ENCODE data around the gene MTO1. TPM values are rescaled to one million over a fixed set of nuclear protein-coding genes. Genes with fewer than 3 reads are reported as not detected.
"Not testable (repeated sequence)": the region's sequence is repeated elsewhere in the genome, so short reads cannot be mapped to it uniquely, and the experiment has no call there.

MTO1 gene
- total RNA-seq, 4 donors from 2014 or later, result 29.2 to 115 (median 43.0) TPM

DNA sequence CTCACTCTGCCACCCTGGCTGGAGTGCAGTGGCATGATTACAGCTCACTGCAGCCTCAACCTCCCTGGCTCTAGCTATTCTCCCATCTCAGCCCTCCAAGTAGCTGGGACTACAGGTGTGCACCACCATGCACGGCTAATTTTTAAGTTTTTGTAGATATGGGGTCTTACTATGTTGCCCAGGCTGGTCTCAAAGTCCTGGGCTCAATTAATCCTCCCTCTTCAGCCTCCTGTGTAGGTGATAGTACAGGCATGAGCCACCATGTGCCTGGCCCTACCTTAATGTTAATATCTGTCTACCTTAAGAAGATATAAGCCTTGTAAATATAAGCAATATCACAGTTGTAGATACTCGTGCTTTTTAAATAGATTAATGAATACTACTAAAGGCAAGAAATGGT, 42.6 kb downstream of the MTO1 start:
- no peak for DNase-seq
- no peak overlapping the region for H3K27ac ChIP-seq
- no peaks in the 10 kb centered on the region for H3K27me3 ChIP-seq
- H3K4me3 ChIP-seq, result no peak overlapping the region
- no peaks in the 10 kb centered on the region for H3K9me3 ChIP-seq
- H3K4me1 ChIP-seq, result no peaks in the 10 kb centered on the region
- peaks cover 0 to 44% (median 0%) of the 10 kb centered on the region in 3 donors for H3K36me3 ChIP-seq
- TF ChIP-seq POLR2A (IDR thresholded peaks at IDR 0.05), result no peak
- TF ChIP-seq, protein P1, sequence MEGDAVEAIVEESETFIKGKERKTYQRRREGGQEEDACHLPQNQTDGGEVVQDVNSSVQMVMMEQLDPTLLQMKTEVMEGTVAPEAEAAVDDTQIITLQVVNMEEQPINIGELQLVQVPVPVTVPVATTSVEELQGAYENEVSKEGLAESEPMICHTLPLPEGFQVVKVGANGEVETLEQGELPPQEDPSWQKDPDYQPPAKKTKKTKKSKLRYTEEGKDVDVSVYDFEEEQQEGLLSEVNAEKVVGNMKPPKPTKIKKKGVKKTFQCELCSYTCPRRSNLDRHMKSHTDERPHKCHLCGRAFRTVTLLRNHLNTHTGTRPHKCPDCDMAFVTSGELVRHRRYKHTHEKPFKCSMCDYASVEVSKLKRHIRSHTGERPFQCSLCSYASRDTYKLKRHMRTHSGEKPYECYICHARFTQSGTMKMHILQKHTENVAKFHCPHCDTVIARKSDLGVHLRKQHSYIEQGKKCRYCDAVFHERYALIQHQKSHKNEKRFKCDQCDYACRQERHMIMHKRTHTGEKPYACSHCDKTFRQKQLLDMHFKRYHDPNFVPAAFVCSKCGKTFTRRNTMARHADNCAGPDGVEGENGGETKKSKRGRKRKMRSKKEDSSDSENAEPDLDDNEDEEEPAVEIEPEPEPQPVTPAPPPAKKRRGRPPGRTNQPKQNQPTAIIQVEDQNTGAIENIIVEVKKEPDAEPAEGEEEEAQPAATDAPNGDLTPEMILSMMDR (IDR thresholded peaks at IDR 0.05), result no peak

DNA sequence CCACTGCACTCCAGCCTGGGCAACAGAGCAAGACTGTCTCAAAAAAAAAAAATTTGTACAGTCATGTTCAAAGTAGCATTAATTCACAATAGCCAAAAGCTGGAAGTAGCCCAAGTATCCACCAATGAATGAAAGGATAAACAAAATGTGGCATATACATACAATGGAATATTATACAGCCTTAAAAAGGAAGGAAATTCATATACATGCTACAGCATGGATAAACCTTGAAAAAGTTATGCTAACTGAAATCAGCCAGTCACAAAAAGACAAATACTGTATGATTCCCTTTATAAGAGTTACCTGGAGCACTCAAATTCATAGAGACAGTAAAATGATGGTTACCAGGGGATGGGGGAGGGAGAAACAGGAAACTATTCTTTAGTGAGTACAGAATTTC, 43.6 kb downstream of the MTO1 start:
- TF ChIP-seq, protein P1 (IDR thresholded peaks at IDR 0.05), result no peak
- no peak for TF ChIP-seq POLR2A (IDR thresholded peaks at IDR 0.05)
- DNase-seq, result no peak
- Histone ChIP-seq H3K27ac (no peak overlapping the region), H3K36me3 (peaks cover 0 to 34% (median 0%) of the 10 kb centered on the region in 3 donors), H3K4me1 (no peaks in the 10 kb centered on the region), H3K9me3 (no peaks in the 10 kb centered on the region), H3K4me3 (no peak overlapping the region), H3K27me3 (no peaks in the 10 kb centered on the region)

GRCh38 chr6:73505705-73506104, 44.2 kb downstream of the MTO1 start:
- H3K4me1 ChIP-seq, H3K27me3 ChIP-seq, H3K27ac ChIP-seq, DNase-seq, H3K9me3 ChIP-seq, H3K4me3 ChIP-seq: not testable (repeated sequence)
- peaks cover 0 to 28% (median 0%) of the 10 kb centered on the region in 3 donors for H3K36me3 ChIP-seq

- Histone ChIP-seq H3K27ac (no peak overlapping the region), H3K27me3 (no peaks in the 10 kb centered on the region), H3K4me3 (no peak overlapping the region)
Observed at GRCh38 chr6:73506246-73506645, 44.7 kb downstream of the MTO1 start.

DNA sequence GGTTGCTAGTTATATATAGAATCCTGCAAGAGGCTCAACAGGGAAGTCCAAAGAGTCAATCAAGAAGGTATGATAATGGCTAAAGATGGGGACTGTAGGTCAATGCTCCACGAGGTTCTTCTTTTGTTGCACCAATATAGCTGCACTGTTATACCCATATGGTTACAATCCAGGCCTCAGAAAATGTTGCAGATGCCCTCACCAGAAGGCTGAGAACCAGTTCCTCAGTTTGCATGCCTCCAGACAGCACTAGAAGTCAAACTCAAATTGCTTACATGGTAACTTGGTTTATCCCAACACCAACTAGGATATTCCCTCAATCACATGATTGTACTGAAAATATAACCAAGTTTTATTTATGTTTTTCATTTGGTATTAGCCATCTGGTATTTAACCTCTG, 47.2 kb downstream of the MTO1 start:
- no peaks in the 10 kb centered on the region for H3K9me3 ChIP-seq
- H3K4me1 ChIP-seq, result no peaks in the 10 kb centered on the region
- no peaks in the 10 kb centered on the region for H3K36me3 ChIP-seq
- H3K4me3 ChIP-seq, result no peak overlapping the region
- DNase-seq, result no peak
- no peaks in the 10 kb centered on the region for H3K27me3 ChIP-seq
- H3K27ac ChIP-seq, result no peak overlapping the region
- TF ChIP-seq, protein P1 (IDR thresholded peaks at IDR 0.05), result no peak
- no peak for TF ChIP-seq POLR2A (IDR thresholded peaks at IDR 0.05)

More at GRCh38 chr6:73506246-73506645, 44.7 kb downstream of the MTO1 start:
- H3K36me3 ChIP-seq, result peaks cover 0 to 23% (median 0%) of the 10 kb centered on the region in 3 donors
- no peaks in the 10 kb centered on the region for H3K4me1 ChIP-seq
- no peak for DNase-seq
- TF ChIP-seq, protein P1 (IDR thresholded peaks at IDR 0.05), result no peak
- no peak for TF ChIP-seq POLR2A (IDR thresholded peaks at IDR 0.05)
- no peaks in the 10 kb centered on the region for H3K9me3 ChIP-seq

DNA sequence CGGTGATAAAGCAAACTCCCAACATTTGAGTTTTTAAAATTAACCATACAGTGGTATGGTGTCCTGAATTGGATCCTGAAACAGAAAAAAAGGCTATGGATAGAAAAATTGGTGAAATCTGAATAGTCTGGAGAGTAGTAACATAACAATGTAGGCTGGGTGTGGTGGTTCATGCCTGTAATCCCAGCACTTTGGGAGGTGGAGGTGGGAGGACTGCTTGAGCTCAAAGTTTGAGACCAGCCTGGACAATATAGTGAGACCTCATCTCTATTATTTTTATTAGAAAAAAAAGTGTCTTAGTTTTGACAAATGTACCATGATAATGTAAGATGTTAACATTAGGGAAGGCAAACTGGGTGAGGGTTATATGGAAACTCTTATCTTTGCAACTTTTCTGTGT, 48.3 kb downstream of the MTO1 start:
- TF ChIP-seq POLR2A (IDR thresholded peaks at IDR 0.05), result no peak
- TF ChIP-seq, protein P1 (IDR thresholded peaks at IDR 0.05), result no peak
- H3K27me3 ChIP-seq, result no peaks in the 10 kb centered on the region
- DNase-seq, result no peak

More for the DNA sequence above, 48.3 kb downstream of the MTO1 start:
- H3K36me3 ChIP-seq, result peaks cover 0 to 9% (median 0%) of the 10 kb centered on the region in 3 donors
- H3K4me3 ChIP-seq, result no peak overlapping the region
- H3K4me1 ChIP-seq, result no peaks in the 10 kb centered on the region
- H3K27ac ChIP-seq, result no peak overlapping the region
- H3K9me3 ChIP-seq, result no peaks in the 10 kb centered on the region
